ENCODE results near the gene VSX1. TPM values are rescaled to one million over a fixed set of nuclear protein-coding genes. Genes with fewer than 3 reads are reported as not detected.

VSX1 gene
- total and polyA plus RNA-seq, 2 donors (not counting 1 experiment from before 2014, with no cell fraction given) = not detected

DNA sequence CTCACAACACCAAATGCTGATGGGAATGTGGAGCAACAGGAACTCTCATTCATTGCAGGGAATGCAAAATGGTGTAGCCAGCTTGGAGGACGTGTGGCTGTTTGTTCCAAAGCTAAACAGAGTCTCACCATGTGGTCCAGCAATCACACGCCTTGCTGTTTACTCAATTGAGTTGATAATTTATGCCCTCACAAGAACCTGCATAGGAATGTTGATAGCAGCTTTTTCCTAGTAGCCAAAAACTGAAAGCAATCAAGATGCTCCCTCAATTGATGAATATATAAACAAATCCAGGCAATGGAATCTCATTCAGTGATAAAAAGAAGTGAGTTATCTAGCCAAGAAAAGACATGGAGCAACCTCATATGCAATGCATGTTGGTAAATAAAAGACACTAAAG is 15.6 kb upstream of the VSX1 start:
- no peaks in the 10 kb centered on the region for H3K27me3 ChIP-seq (ENCODE audit: control insufficient read depth, insufficient read depth, low read length)
- H3K9me3 ChIP-seq (ENCODE audit: control insufficient read depth, insufficient read depth, low read depth, low read length) = no peaks in the 10 kb centered on the region
- no peaks in the 10 kb centered on the region for H3K79me2 ChIP-seq (ENCODE audit: control insufficient read depth, insufficient read depth, low read length)
- TF ChIP-seq, protein P1, sequence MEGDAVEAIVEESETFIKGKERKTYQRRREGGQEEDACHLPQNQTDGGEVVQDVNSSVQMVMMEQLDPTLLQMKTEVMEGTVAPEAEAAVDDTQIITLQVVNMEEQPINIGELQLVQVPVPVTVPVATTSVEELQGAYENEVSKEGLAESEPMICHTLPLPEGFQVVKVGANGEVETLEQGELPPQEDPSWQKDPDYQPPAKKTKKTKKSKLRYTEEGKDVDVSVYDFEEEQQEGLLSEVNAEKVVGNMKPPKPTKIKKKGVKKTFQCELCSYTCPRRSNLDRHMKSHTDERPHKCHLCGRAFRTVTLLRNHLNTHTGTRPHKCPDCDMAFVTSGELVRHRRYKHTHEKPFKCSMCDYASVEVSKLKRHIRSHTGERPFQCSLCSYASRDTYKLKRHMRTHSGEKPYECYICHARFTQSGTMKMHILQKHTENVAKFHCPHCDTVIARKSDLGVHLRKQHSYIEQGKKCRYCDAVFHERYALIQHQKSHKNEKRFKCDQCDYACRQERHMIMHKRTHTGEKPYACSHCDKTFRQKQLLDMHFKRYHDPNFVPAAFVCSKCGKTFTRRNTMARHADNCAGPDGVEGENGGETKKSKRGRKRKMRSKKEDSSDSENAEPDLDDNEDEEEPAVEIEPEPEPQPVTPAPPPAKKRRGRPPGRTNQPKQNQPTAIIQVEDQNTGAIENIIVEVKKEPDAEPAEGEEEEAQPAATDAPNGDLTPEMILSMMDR (conservative IDR thresholded peaks at IDR 0.05 in 1 of 2, IDR thresholded peaks at IDR 0.05 in 1 of 2; ENCODE audit: low read depth in 1 of 2, low read length in 2 of 2) = no peak
- TF ChIP-seq EZH2 (IDR thresholded peaks at IDR 0.05; ENCODE audit: low read length, missing control alignments) = no peak
- no peaks in the 10 kb centered on the region for H3K4me1 ChIP-seq (ENCODE audit: control insufficient read depth, extremely low read depth, insufficient read depth, low read length)
- no peak for DNase-seq (ENCODE audit: low read depth in 2 of 2)
- H3K4me2 ChIP-seq (ENCODE audit: extremely low read depth, insufficient read depth, low read length) = no peak overlapping the region
- H3K36me3 ChIP-seq (ENCODE audit: control insufficient read depth, insufficient read depth, low read length) = no peaks in the 10 kb centered on the region
- H3K27ac ChIP-seq (ENCODE audit: insufficient read depth, low read length) = no peak overlapping the region
- H2AFZ ChIP-seq (ENCODE audit: low read length) = no peak overlapping the region
- no peaks in the 10 kb centered on the region for H4K20me1 ChIP-seq (ENCODE audit: control insufficient read depth, extremely low read depth, insufficient read depth, low read length)
- no peak overlapping the region for H3K4me3 ChIP-seq (replicated peaks in 1 of 4; ENCODE audit: control extremely low read depth in 1 of 4, insufficient read depth in 1 of 4, low read depth in 3 of 4, low read length in 4 of 4)
- no peak overlapping the region for H3K9ac ChIP-seq (ENCODE audit: insufficient read depth, low read length)

DNA sequence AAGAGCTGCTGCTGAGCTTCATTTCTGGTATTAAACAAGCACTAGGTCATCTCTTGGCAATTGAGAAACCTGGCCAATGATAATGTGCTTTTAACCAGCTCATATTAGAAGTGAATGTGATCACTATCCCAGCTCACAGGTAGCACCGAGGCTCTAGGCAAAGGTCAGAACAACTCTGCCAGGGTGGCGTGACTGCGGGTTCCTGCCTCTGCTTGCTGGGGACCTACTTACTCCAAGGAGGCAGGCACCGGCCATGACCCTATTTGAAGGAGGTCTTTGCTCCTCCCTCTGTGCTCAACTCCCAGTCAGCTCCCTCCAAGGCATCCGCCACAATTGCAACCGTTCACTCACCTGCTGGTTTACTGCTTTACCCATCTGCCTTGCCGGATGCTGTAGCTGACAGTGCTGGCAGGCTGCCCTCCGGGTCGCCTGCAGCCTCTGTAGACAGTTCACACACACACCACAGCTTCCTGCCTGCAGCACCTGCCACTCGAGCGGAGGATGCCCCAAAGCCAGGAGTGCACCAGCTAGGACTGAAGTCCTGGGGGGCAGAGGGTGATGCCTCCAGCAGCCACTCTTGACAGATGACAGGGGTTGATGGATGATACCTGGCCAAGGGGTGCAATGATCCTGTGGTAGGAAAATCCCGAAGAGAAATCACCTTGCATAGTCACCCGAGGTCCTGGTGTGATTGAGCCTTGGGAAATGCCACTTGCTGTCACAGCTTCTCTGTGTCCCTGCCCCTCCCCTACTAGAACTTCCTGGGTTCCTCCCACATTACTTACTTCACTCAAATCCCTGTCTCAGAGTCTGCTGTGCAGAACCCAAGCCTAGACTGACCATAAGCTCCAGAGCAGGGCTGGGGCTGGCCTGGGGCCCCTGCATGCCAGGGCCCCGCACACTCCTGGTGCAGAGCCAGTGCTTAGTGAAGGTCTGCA is 8.8 kb upstream of the VSX1 start:
- Histone ChIP-seq H3K79me2 (ENCODE audit: control insufficient read depth, insufficient read depth, low read length) (no peaks in the 10 kb centered on the region), H3K4me3 (replicated peaks in 1 of 4; ENCODE audit: control extremely low read depth in 1 of 4, insufficient read depth in 1 of 4, low read depth in 3 of 4, low read length in 4 of 4) (no peak overlapping the region), H3K9me3 (ENCODE audit: control insufficient read depth, insufficient read depth, low read depth, low read length) (no peaks in the 10 kb centered on the region), H3K27ac (ENCODE audit: insufficient read depth, low read length) (no peak overlapping the region), H3K9ac (ENCODE audit: insufficient read depth, low read length) (no peak overlapping the region), H3K36me3 (ENCODE audit: control insufficient read depth, insufficient read depth, low read length) (no peaks in the 10 kb centered on the region), H3K27me3 (ENCODE audit: control insufficient read depth, insufficient read depth, low read length) (peaks cover 13% of the 10 kb centered on the region), H3K4me2 (ENCODE audit: extremely low read depth, insufficient read depth, low read length) (no peak overlapping the region), H2AFZ (ENCODE audit: low read length) (no peak overlapping the region), H3K4me1 (ENCODE audit: control insufficient read depth, extremely low read depth, insufficient read depth, low read length) (no peaks in the 10 kb centered on the region), H4K20me1 (ENCODE audit: control insufficient read depth, extremely low read depth, insufficient read depth, low read length) (no peaks in the 10 kb centered on the region)
- TF ChIP-seq, protein P1 (conservative IDR thresholded peaks at IDR 0.05 in 1 of 2, IDR thresholded peaks at IDR 0.05 in 1 of 2; ENCODE audit: low read depth in 1 of 2, low read length in 2 of 2) = no peak
- TF ChIP-seq EZH2 (IDR thresholded peaks at IDR 0.05; ENCODE audit: low read length, missing control alignments) = no peak
- no peak for DNase-seq (ENCODE audit: low read depth in 2 of 2)

GRCh38 chr20:25089662-25090061 is 7.7 kb upstream of the VSX1 start:
- H3K4me1 ChIP-seq (ENCODE audit: control insufficient read depth, extremely low read depth, insufficient read depth, low read length) = no peaks in the 10 kb centered on the region
- no peak overlapping the region for H3K27ac ChIP-seq (ENCODE audit: insufficient read depth, low read length)
- no peak overlapping the region for H3K4me2 ChIP-seq (ENCODE audit: extremely low read depth, insufficient read depth, low read length)
- no peak overlapping the region for H2AFZ ChIP-seq (ENCODE audit: low read length)
- H3K9me3 ChIP-seq (ENCODE audit: control insufficient read depth, insufficient read depth, low read depth, low read length) = no peaks in the 10 kb centered on the region
- no peaks in the 10 kb centered on the region for H3K36me3 ChIP-seq (ENCODE audit: control insufficient read depth, insufficient read depth, low read length)
- H3K9ac ChIP-seq (ENCODE audit: insufficient read depth, low read length) = no peak overlapping the region
- no peaks in the 10 kb centered on the region for H4K20me1 ChIP-seq (ENCODE audit: control insufficient read depth, extremely low read depth, insufficient read depth, low read length)
- H3K27me3 ChIP-seq (ENCODE audit: control insufficient read depth, insufficient read depth, low read length) = peaks cover 19% of the 10 kb centered on the region
- TF ChIP-seq, protein P1 (conservative IDR thresholded peaks at IDR 0.05 in 1 of 2, IDR thresholded peaks at IDR 0.05 in 1 of 2; ENCODE audit: low read depth in 1 of 2, low read length in 2 of 2) = no peak
- DNase-seq (ENCODE audit: low read depth in 2 of 2) = no peak
- H3K79me2 ChIP-seq (ENCODE audit: control insufficient read depth, insufficient read depth, low read length) = no peaks in the 10 kb centered on the region
- no peak overlapping the region for H3K4me3 ChIP-seq (replicated peaks in 1 of 4; ENCODE audit: control extremely low read depth in 1 of 4, insufficient read depth in 1 of 4, low read depth in 3 of 4, low read length in 4 of 4)
